Activated T-helper 2 cell treated with anti-CD3 and anti-CD28 coated beads, Interferon-gamma antibody, Interleukin-2, Interleukin-4, amounts not matched to agents 10 μg/mL and 5 μg/mL and 100 μg/mL, durations not matched to agents 14 hours and 24 hours and 36 hours (primary cell): ENCODE data around the gene PCCA. TPM values are rescaled to one million over a fixed set of nuclear protein-coding genes. Genes with fewer than 3 reads are reported as not detected.

ENCODE experiments used
- DNase-seq: peaks from one replicate; pipeline ENCODE4 v3.0.0; 2021; ENCODE audit warnings: low spot score
- H3K27ac Mint-ChIP-seq: one replicate; pipeline ENCODE4 v1.8.0; 2021; ENCODE audit warnings: mixed read lengths
- H3K27me3 Mint-ChIP-seq: one replicate; pipeline ENCODE4 v1.8.0; 2021; ENCODE audit warnings: low read depth, mixed read lengths
- H3K36me3 Mint-ChIP-seq: one replicate; pipeline ENCODE4 v1.8.0; 2021; ENCODE audit warnings: low read depth, mixed read lengths
- H3K4me1 Mint-ChIP-seq: one replicate; pipeline ENCODE4 v1.8.0; 2021; ENCODE audit warnings: low read depth, mixed read lengths
- H3K4me3 Mint-ChIP-seq: one replicate; pipeline ENCODE4 v1.8.0; 2021; ENCODE audit warnings: low read depth, mild to moderate bottlenecking, moderate library complexity, mixed read lengths
- H3K9me3 Mint-ChIP-seq: one replicate; pipeline ENCODE4 v1.8.0; 2021; ENCODE audit warnings: mixed read lengths
- intact Hi-C: fragments of 100-400 bp; cut with micrococcal nuclease; formaldehyde crosslinking; loops from one replicate; pipeline ENCODE4 v1.15.1; 2023
- total RNA-seq: library from RNA; stranded (reverse); gene quantifications from 2 replicates; pipeline ENCODE4 v1.2.3, GENCODE V29; 2022

Gene PCCA
- total RNA-seq, 1 donor from 2014 or later, result 6.7 TPM

DNA sequence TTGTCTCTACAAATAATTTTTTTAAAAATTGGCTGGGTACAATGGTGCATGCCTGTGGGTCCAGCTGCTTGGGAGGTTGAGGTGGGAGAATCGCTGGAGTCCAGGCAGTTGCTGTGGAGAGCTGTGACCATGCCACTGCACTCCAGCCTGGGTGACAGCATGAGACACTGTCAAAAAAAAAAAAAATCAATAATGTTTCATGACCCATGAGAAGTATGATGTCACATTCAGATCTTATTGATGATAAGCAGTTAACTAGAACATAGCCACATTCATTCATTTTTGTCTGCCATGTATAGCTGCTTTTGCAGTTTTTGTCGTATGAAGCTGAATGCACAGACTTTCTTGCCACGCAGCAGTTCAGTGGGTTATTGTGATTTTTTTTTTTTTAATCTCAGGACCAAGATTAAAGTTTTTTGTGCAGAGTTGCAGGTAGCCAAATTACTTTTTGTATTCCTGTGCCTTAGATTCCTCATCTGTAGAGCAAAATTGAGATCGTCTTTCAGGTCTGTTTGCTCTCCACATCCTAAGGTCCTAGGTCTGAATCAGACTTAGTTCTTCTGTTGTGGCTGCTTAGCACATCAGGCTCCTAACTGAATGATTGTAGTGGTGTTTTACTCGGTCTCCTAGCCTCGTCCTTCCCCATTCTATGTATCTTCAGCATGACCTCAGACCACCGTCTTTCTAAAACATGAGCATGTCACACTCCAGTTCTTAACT, 354.5 kb downstream of the PCCA start:
- Mint-ChIP-seq H3K4me3 (no peak overlapping the region), H3K36me3 (no peaks in the 10 kb centered on the region), H3K9me3 (no peaks in the 10 kb centered on the region), H3K27ac (no peak overlapping the region), H3K27me3 (peaks cover 2% of the 10 kb centered on the region), H3K4me1 (peaks cover 8% of the 10 kb centered on the region)
- DNase-seq, result no peak
- intact Hi-C loops, result no loop called here

- H3K4me3 Mint-ChIP-seq, result no peak overlapping the region
- H3K9me3 Mint-ChIP-seq, result peaks cover 3% of the 10 kb centered on the region
- peaks cover 5% of the 10 kb centered on the region for H3K27me3 Mint-ChIP-seq
- intact Hi-C loops, result no loop called here
- H3K27ac Mint-ChIP-seq, result no peak overlapping the region
- no peaks in the 10 kb centered on the region for H3K36me3 Mint-ChIP-seq
- no peak for DNase-seq
- peaks cover 8% of the 10 kb centered on the region for H3K4me1 Mint-ChIP-seq
Measured at GRCh38 chr13:100443998-100444328, 355.1 kb downstream of the PCCA start.

GRCh38 chr13:100447831-100448230, 358.9 kb downstream of the PCCA start:
- H3K4me1 Mint-ChIP-seq, result peaks cover 4% of the 10 kb centered on the region
- no peak for DNase-seq
- no peak overlapping the region for H3K27ac Mint-ChIP-seq
- H3K4me3 Mint-ChIP-seq, result no peak overlapping the region
- intact Hi-C loops, result no loop called here
- H3K36me3 Mint-ChIP-seq, result no peaks in the 10 kb centered on the region
- peaks cover 4% of the 10 kb centered on the region for H3K9me3 Mint-ChIP-seq
- peaks cover 12% of the 10 kb centered on the region for H3K27me3 Mint-ChIP-seq

GRCh38 chr13:100451923-100452322, 363.0 kb downstream of the PCCA start:
- Mint-ChIP-seq H3K27ac (no peak overlapping the region), H3K4me3 (no peak overlapping the region), H3K36me3 (no peaks in the 10 kb centered on the region), H3K27me3 (peaks cover 10% of the 10 kb centered on the region), H3K9me3 (peaks cover 4% of the 10 kb centered on the region), H3K4me1 (peaks cover 5% of the 10 kb centered on the region)
- intact Hi-C loops, result no loop called here
- DNase-seq, result no peak

- no peak overlapping the region for H3K27ac Mint-ChIP-seq
- H3K4me3 Mint-ChIP-seq, result no peak overlapping the region
- intact Hi-C loops, result no loop called here
- no peaks in the 10 kb centered on the region for H3K9me3 Mint-ChIP-seq
- H3K4me1 Mint-ChIP-seq, result peaks cover 5% of the 10 kb centered on the region
- no peak for DNase-seq
- no peaks in the 10 kb centered on the region for H3K36me3 Mint-ChIP-seq
- peaks cover 6% of the 10 kb centered on the region for H3K27me3 Mint-ChIP-seq
Measured at GRCh38 chr13:100454876-100455275, 366.0 kb downstream of the PCCA start.

- no peaks in the 10 kb centered on the region for H3K9me3 Mint-ChIP-seq
- DNase-seq, result no peak
- intact Hi-C loops, result no loop called here
- no peaks in the 10 kb centered on the region for H3K36me3 Mint-ChIP-seq
- no peak overlapping the region for H3K27ac Mint-ChIP-seq
- H3K4me3 Mint-ChIP-seq, result no peak overlapping the region
- peaks cover 9% of the 10 kb centered on the region for H3K27me3 Mint-ChIP-seq
- H3K4me1 Mint-ChIP-seq, result peaks cover 5% of the 10 kb centered on the region
Measured at GRCh38 chr13:100458673-100459072, 369.8 kb downstream of the PCCA start.

DNA sequence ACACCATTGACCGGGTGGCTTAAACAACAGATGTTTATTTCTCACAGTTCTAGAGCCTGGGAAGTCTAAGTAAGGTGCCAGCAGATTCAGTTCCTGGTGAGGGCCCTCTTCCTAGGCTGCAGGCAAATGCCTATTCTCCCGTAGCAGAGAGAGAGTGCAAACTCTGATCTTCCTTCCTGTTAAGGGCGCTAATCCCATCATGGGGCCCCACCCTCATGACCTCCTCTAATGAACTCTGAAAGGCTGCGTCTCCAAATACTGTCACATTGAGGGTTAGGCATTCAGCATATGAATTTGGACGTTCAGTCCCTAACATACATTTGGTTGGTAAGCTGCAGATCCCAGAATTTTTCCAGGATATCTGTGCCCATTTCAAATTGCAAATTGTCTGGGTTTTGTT, 370.9 kb downstream of the PCCA start:
- Mint-ChIP-seq H3K9me3 (no peaks in the 10 kb centered on the region), H3K4me1 (peaks cover 9% of the 10 kb centered on the region), H3K27ac (no peak overlapping the region), H3K36me3 (no peaks in the 10 kb centered on the region), H3K27me3 (peaks cover 9% of the 10 kb centered on the region), H3K4me3 (no peak overlapping the region)
- intact Hi-C loops, result no loop called here
- no peak for DNase-seq

GRCh38 chr13:100460266-100460665, 371.4 kb downstream of the PCCA start:
- H3K36me3 Mint-ChIP-seq, result no peaks in the 10 kb centered on the region
- peaks cover 9% of the 10 kb centered on the region for H3K27me3 Mint-ChIP-seq
- H3K4me1 Mint-ChIP-seq, result peaks cover 5% of the 10 kb centered on the region
- no peak overlapping the region for H3K4me3 Mint-ChIP-seq
- H3K27ac Mint-ChIP-seq, result no peak overlapping the region
- intact Hi-C loops, result no loop called here
- H3K9me3 Mint-ChIP-seq, result no peaks in the 10 kb centered on the region
- DNase-seq, result no peak

GRCh38 chr13:100460791-100461190, 371.9 kb downstream of the PCCA start:
- Mint-ChIP-seq H3K27me3 (peaks cover 9% of the 10 kb centered on the region), H3K4me3 (no peak overlapping the region), H3K9me3 (no peaks in the 10 kb centered on the region), H3K4me1 (peaks cover 4% of the 10 kb centered on the region), H3K36me3 (no peaks in the 10 kb centered on the region), H3K27ac (no peak overlapping the region)
- no peak for DNase-seq
- intact Hi-C loops, result no loop called here

- intact Hi-C loops, result no loop called here
- peaks cover 9% of the 10 kb centered on the region for H3K27me3 Mint-ChIP-seq
- peaks cover 4% of the 10 kb centered on the region for H3K4me1 Mint-ChIP-seq
- no peak for DNase-seq
- no peak overlapping the region for H3K4me3 Mint-ChIP-seq
- H3K27ac Mint-ChIP-seq, result no peak overlapping the region
- H3K9me3 Mint-ChIP-seq, result no peaks in the 10 kb centered on the region
- no peaks in the 10 kb centered on the region for H3K36me3 Mint-ChIP-seq
Measured at GRCh38 chr13:100461309-100462030, 372.6 kb downstream of the PCCA start.

DNA sequence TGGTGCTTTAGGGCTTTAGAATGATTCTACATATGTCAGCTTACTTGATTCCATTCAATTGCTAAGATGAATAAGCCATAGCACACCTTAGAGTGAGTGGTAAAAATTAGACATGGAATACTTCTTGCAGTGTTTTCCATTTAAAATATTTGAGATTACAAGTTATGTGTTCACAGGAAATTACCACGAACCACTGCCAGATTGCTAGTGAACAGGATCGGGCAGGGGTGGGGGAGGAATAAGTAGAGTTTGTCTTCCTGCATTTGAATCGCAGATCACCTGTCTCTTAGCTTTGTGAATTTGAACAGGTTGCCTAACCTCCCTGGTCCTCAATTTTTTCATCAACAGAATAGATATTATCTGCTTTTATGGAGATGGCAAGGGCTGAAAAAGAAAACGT, 375.1 kb downstream of the PCCA start:
- Mint-ChIP-seq H3K9me3 (no peaks in the 10 kb centered on the region), H3K27me3 (peaks cover 9% of the 10 kb centered on the region), H3K4me1 (peaks cover 4% of the 10 kb centered on the region), H3K36me3 (no peaks in the 10 kb centered on the region), H3K27ac (no peak overlapping the region), H3K4me3 (no peak overlapping the region)
- no peak for DNase-seq
- intact Hi-C loops, result no loop called here

DNA sequence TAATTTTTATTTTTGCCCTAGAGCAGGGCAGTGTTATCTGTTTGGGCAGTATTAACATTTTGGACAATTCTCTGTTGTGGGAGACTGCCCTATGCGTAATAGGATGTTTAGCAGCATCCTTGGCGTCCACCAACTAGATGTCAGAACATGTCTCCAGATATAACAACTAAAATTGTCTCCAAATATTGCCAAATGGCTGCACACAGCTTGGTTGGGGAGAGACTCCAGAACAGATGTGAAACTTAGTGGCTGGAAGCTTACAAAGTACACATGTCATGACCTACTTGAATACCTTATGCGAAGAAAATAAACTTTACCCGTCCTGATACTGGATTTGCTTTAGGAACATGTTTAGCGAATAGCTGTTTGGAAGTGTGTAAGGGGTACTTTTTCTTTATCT, 376.7 kb downstream of the PCCA start:
- H3K36me3 Mint-ChIP-seq, result no peaks in the 10 kb centered on the region
- no peak overlapping the region for H3K4me3 Mint-ChIP-seq
- H3K27me3 Mint-ChIP-seq, result peaks cover 9% of the 10 kb centered on the region
- intact Hi-C loops, result no loop called here
- peaks cover 9% of the 10 kb centered on the region for H3K4me1 Mint-ChIP-seq
- H3K9me3 Mint-ChIP-seq, result no peaks in the 10 kb centered on the region
- no peak overlapping the region for H3K27ac Mint-ChIP-seq
- DNase-seq, result no peak

DNA sequence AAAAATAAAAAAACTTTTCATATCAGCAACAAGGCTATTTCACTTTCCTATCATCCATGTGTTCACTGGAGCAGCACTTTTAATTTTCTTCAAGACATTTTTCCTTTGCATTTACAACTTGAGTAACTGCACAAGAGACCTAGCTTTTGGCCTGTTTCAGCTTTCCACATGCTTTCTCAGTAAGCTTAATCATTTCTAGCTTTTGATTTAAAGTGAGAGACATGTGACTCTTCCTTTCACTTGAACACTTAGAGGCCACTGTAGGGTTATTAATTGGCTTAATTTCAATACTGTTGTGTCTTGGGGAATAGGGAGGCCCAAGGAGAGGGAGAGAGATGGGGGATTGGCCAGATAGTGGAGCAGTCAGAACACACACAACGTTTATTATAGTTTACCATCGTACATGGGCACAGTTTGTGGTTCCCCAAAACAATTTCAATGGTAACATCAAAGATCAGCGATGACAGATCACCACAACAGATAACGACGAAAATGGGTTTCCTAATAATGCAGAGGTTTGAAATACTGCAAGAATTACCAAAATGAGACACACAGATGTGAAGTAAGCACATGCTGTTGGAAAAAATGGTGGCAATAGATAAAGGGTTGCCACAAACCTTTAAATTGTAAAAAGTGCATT, 382.1 kb downstream of the PCCA start:
- no peak for DNase-seq
- H3K4me3 Mint-ChIP-seq, result no peak overlapping the region
- H3K27me3 Mint-ChIP-seq, result peaks cover 4% of the 10 kb centered on the region
- H3K9me3 Mint-ChIP-seq, result no peaks in the 10 kb centered on the region
- no peak overlapping the region for H3K27ac Mint-ChIP-seq
- no peaks in the 10 kb centered on the region for H3K36me3 Mint-ChIP-seq
- H3K4me1 Mint-ChIP-seq, result peaks cover 9% of the 10 kb centered on the region
- intact Hi-C loops, result loop anchor here (2.0 kb wide), 1 partner anchor 78 kb away; no protein-coding TSS in a partner anchor
